HG03442 (cell line): ENCODE measurements around the gene E4F1.

Experiments used
- ATAC-seq: cut with Tn5 transposase; IDR thresholded peaks from one replicate; pipeline ENCODE4 v1.9.1; 2021; ENCODE audit warnings: mild to moderate bottlenecking, moderate library complexity; ENCODE audit not compliant: unreplicated experiment

The E4F1 gene

GRCh38 chr16:2271848-2272461 is 48.6 kb downstream of the E4F1 start:
- ATAC-seq: no peak

DNA sequence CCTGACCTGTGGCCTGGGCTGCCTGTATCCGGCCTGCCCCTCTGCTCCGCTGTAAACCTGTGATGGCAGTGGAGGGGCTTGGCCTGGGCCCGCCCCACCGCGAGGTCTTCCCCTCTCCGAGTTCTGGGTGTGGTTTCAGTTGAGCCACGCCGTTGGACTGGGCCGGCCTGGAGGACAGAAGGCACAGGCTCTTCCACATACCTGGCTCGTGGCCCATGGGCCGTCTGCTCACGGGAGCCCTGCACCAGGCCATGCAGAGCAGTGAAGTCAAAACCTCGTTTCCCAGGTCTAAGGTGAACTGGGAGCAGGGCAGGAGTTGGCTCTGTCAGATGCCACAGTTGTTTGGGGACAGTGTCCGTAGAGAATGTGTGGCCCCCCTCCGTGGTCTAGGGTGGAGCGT is 50.1 kb downstream of the E4F1 start:
- ATAC-seq: no peak

DNA sequence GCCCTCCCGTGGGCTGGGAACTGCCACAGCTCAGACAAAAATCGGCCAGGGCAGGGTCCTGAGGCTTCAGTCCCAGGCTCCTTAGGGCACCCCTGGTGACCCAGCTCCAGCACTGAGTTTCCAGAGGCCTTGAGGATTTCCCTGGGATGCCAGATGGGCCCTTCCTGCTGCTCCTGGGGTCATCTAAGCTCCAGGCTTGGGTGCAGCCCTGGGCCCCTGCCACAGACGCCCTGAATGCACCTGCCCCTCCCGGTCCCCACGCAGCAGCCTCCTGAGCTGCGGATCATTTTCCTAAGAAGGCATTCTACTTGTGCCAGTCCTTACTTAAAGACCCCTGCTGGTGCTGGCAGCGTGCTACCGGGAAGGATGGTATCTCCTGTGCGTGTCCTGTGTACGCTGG is 50.5 kb downstream of the E4F1 start:
- ATAC-seq: no peak

- no peak for ATAC-seq
These were observed 52.3 kb downstream of the E4F1 start for GRCh38 chr16:2275476-2276367.

GRCh38 chr16:2276368-2277195 is 53.2 kb downstream of the E4F1 start:
- ATAC-seq: no peak

DNA sequence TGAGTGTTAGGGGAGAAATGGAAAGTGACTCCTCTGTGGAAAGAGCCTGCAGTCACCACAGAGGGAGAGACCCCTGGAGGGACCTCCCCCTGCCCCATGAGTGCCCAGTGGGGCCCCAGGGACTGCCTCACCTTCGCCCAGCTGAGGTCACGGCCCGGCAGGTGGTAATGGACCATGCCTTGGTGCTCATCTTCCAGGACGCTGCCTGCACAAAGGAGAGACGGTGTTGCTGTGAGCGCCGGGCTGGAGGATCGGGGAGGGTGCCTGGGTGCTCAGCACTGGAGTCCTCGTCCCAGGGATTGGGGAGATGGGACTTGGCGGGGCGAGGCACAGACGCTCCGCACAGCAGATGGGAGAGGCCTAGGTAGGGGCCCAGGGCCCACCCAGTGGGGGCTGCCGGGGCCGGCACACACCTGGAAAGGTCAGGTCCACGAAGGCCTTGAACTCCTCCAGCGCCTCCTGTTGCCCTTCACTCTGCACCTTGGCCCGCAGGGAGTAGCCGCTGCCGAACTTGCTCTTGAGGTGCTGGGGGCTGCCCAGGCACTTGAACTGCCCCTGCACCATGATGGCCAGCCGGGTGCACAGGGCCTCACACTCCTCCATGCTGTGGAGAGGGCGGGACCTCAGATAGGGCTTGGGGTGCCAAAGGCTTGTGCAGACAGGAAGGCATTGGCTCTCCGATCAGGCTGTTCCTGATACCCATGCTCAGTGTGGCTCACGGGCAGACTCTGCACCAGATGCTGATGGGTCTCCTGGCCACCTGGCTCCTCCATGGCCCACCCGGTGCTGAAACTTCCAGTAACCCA is 54.3 kb downstream of the E4F1 start:
- no peak for ATAC-seq

- ATAC-seq: no peak
These were observed 54.8 kb downstream of the E4F1 start for GRCh38 chr16:2278272-2278608.

GRCh38 chr16:2278956-2279800 is 55.8 kb downstream of the E4F1 start:
- no peak for ATAC-seq

DNA sequence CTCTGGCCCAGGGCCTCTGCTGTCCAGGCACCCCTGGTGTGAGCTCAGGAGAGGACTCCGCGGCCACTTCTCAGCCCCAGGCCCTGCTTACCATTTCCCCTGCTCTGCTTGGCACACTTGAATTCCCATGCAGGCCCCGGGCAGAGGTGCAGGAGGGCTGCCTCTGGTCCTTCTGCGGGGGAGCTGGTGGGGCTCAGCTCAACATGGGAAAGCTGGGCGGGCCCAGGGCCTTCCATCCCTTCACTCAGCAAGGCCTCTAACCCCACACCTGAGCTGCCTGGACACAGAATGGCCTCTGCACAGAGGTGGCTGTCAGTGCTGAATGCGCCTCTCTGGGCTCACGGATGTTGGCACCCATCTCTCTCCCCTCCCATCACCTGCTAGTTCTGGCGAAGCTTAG is 57.1 kb downstream of the E4F1 start:
- no peak for ATAC-seq

GRCh38 chr16:2280981-2281542 is 57.7 kb downstream of the E4F1 start:
- ATAC-seq: no peak

- ATAC-seq: no peak
These were observed 58.9 kb downstream of the E4F1 start for GRCh38 chr16:2282262-2282661.

- no peak for ATAC-seq
These were observed 59.6 kb downstream of the E4F1 start for GRCh38 chr16:2282866-2283555.

- no peak for ATAC-seq
These were observed 60.8 kb downstream of the E4F1 start for GRCh38 chr16:2284001-2284770.

GRCh38 chr16:2284797-2285576 is 61.6 kb downstream of the E4F1 start:
- no peak for ATAC-seq
